ENCODE data around the gene AGAP3. TPM values are rescaled to one million over a fixed set of nuclear protein-coding genes. Genes with fewer than 3 reads are reported as not detected.

The AGAP3 gene
- total RNA-seq, 1 experiment from 2014 or later, result 103 TPM

DNA sequence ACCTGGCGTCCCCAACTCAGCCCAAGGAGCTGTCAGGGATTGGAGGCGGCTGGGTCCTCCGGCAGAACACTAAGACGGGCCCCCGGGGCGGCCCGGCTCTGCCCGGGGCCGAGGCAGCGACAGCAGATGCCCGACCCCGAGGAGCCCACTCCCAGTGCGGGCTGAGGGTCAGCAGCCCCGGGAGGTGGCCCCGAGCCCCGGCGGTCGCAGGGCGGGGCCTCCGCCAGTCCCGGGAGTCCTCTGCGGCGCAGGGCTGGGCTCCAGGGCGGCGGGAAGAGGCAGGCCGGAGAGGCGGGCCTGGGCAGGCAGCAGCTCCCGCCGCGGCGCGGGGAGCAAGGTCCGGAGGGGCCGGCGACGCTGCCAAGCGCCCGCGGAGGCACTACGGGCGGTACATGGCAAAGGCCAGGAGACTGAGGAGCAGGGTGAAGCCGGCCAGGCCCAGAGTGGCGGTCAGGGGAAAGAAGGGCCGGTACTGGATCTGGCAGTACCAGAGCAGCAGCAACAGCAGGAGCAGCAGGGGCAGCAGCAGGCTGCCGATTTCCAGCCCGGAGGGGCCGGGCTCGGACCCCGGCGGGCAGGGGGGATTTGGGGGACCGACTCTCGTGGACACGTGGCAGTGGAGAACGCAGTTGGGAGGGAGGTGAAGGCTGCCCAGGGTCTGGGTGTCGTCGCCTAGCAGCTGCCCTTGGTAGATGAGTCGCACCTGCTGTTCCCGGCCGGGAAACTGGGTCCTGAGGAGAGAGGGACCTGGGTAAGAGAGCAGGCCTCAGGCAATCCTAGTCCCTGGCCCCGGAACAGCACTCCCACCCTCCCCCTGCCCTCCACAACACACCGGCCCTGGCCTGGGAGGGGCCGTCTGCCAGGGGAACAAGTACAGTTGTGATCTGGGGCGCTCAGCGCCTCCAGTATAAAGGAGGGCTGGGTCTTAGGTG lies 4.8 kb upstream of the AGAP3 start:
- TF ChIP-seq, protein P1, sequence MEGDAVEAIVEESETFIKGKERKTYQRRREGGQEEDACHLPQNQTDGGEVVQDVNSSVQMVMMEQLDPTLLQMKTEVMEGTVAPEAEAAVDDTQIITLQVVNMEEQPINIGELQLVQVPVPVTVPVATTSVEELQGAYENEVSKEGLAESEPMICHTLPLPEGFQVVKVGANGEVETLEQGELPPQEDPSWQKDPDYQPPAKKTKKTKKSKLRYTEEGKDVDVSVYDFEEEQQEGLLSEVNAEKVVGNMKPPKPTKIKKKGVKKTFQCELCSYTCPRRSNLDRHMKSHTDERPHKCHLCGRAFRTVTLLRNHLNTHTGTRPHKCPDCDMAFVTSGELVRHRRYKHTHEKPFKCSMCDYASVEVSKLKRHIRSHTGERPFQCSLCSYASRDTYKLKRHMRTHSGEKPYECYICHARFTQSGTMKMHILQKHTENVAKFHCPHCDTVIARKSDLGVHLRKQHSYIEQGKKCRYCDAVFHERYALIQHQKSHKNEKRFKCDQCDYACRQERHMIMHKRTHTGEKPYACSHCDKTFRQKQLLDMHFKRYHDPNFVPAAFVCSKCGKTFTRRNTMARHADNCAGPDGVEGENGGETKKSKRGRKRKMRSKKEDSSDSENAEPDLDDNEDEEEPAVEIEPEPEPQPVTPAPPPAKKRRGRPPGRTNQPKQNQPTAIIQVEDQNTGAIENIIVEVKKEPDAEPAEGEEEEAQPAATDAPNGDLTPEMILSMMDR (IDR thresholded peaks at IDR 0.05), result no peak
- TF ChIP-seq POLR2AphosphoS5 (IDR thresholded peaks at IDR 0.05; ENCODE audit: low read depth, low read length), result peak; percentile 5; the same call in 1 of the 2 replicates
- Histone ChIP-seq H3K9me3 (ENCODE audit: control insufficient read depth, insufficient read depth, low read depth, low read length) (no peaks in the 10 kb centered on the region), H3K4me1 (ENCODE audit: control insufficient read depth, insufficient read depth, low read length) (peaks cover 50% of the 10 kb centered on the region), H3K27ac (ENCODE audit: low read length) (peak overlapping the region; percentile 91), H3K27me3 (ENCODE audit: control insufficient read depth, insufficient read depth, low read length) (no peaks in the 10 kb centered on the region), H3K4me3 (ENCODE audit: low read depth in 2 of 2, low read length in 2 of 2) (peak overlapping the region; percentile 74 to 93), H3K36me3 (ENCODE audit: control insufficient read depth, insufficient read depth, low read length) (no peaks in the 10 kb centered on the region)
- DNase-seq (ENCODE audit: low read depth, low spot score) (no peak), ATAC-seq (peak; percentile 5; the same call in 1 of the 2 replicates)
- ChIA-PET CTCF (interaction anchor here (0.6 to 0.9 kb wide), 2 partner anchors 19 to 72 kb away, joined by 3 to 5 read pairs; no protein-coding TSS in a partner anchor), POLR2A (interaction anchor here (1.0 kb wide), 1 partner anchor 9 kb away, joined by 4 read pairs; no protein-coding TSS in a partner anchor)
- in situ Hi-C loops (cut with HindIII; ENCODE audit: low pct_unique_long_range_greater_than_20kb, low sequenced_read_pairs), result no loop called here
- no TSS peak for BruUV-seq (replicated peaks)
- intact Hi-C loops (cut with micrococcal nuclease; ENCODE audit: unreplicated experiment), result no loop called here

- ChIA-PET CTCF (interaction anchor here (0.6 kb wide), 1 partner anchor 22 kb away, joined by 3 read pairs; no protein-coding TSS in a partner anchor), POLR2A (interaction anchor here (0.6 to 0.7 kb wide), 2 partner anchors 28 to 284 kb away, joined by 3 read pairs; no protein-coding TSS in a partner anchor)
- H3K4me3 ChIP-seq (ENCODE audit: low read depth in 2 of 2, low read length in 2 of 2), result peak overlapping the region; percentile 74 to 93
- H3K27ac ChIP-seq (ENCODE audit: low read length), result peak overlapping the region; percentile 91
- no peaks in the 10 kb centered on the region for H3K9me3 ChIP-seq (ENCODE audit: control insufficient read depth, insufficient read depth, low read depth, low read length)
- BruUV-seq (replicated peaks), result TSS peak; percentile 87
- no peaks in the 10 kb centered on the region for H3K27me3 ChIP-seq (ENCODE audit: control insufficient read depth, insufficient read depth, low read length)
- DNase-seq (ENCODE audit: low read depth, low spot score), result no peak
- H3K36me3 ChIP-seq (ENCODE audit: control insufficient read depth, insufficient read depth, low read length), result no peaks in the 10 kb centered on the region
- TF ChIP-seq POLR2AphosphoS5 (IDR thresholded peaks at IDR 0.05; ENCODE audit: low read depth, low read length), result 0 out of 2 replicates have a peak, but pooled peaks have one; percentile 12
- TF ChIP-seq, protein P2, sequence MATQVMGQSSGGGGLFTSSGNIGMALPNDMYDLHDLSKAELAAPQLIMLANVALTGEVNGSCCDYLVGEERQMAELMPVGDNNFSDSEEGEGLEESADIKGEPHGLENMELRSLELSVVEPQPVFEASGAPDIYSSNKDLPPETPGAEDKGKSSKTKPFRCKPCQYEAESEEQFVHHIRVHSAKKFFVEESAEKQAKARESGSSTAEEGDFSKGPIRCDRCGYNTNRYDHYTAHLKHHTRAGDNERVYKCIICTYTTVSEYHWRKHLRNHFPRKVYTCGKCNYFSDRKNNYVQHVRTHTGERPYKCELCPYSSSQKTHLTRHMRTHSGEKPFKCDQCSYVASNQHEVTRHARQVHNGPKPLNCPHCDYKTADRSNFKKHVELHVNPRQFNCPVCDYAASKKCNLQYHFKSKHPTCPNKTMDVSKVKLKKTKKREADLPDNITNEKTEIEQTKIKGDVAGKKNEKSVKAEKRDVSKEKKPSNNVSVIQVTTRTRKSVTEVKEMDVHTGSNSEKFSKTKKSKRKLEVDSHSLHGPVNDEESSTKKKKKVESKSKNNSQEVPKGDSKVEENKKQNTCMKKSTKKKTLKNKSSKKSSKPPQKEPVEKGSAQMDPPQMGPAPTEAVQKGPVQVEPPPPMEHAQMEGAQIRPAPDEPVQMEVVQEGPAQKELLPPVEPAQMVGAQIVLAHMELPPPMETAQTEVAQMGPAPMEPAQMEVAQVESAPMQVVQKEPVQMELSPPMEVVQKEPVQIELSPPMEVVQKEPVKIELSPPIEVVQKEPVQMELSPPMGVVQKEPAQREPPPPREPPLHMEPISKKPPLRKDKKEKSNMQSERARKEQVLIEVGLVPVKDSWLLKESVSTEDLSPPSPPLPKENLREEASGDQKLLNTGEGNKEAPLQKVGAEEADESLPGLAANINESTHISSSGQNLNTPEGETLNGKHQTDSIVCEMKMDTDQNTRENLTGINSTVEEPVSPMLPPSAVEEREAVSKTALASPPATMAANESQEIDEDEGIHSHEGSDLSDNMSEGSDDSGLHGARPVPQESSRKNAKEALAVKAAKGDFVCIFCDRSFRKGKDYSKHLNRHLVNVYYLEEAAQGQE (IDR thresholded peaks at IDR 0.05; ENCODE audit: insufficient read depth in 1 of 2, low read depth in 2 of 2, low read length in 1 of 2), result no peak
- TF ChIP-seq TCF7L2 (IDR thresholded peaks at IDR 0.05; ENCODE audit: low read depth, low read length), result no peak
- ATAC-seq, result no peak
- peaks cover 41% of the 10 kb centered on the region for H3K4me1 ChIP-seq (ENCODE audit: control insufficient read depth, insufficient read depth, low read length)
- in situ Hi-C loops (cut with HindIII; ENCODE audit: low pct_unique_long_range_greater_than_20kb, low sequenced_read_pairs) (no loop called here), intact Hi-C loops (cut with micrococcal nuclease; ENCODE audit: unreplicated experiment) (no loop called here)
These were observed 3.9 kb upstream of the AGAP3 start for GRCh38 chr7:151082141-151083070.

All from Panc1 (cell line).